Stomach (tissue), 4 donors: ENCODE data around the gene ZFHX3.

Experiments used
- EP300 ChIP-seq: sonication (generic); formaldehyde crosslinking; IDR thresholded peaks from one replicate; pipeline ENCODE4 v1.6.1; 2017; ENCODE audit warnings: antibody characterized with exemption
- POLR2A ChIP-seq, 4 donors: fragments of 450-650 bp; IDR thresholded peaks; one replicate each; pipeline ENCODE4 v1.6.1; 2016; ENCODE audit warnings: antibody characterized with exemption in 4 of 4, control low read depth in 2 of 4, mild to moderate bottlenecking in 1 of 4, moderate library complexity in 1 of 4
- POLR2AphosphoS5 ChIP-seq, 3 donors: sonication (generic); formaldehyde crosslinking; IDR thresholded peaks; one replicate each; pipeline ENCODE4 v1.6.1; 2016; ENCODE audit warnings: antibody characterized with exemption in 3 of 3

DNA sequence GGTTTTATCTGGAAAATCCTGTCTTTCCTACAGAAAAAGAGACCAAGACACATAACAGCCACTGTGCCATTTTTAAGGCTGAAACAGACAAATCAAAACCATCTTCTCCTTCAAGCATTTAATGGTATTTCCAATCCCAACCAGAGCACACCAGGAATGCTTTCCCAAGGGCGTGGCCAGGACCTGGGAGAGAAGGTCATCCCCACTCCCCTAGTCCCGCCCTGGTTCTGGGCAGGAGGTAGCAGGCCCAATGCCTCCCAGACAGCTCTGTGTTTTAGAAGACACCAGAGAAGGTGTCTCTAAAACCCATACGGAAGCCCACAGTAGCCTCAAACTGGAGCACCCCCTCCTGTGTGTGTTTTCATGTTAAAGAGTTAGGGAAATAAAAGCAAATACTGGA, 214.4 kb downstream of the ZFHX3 start:
- TF ChIP-seq POLR2A (IDR thresholded peaks at IDR 0.05) = no peak
- TF ChIP-seq POLR2AphosphoS5 (IDR thresholded peaks at IDR 0.05) = no peak
- TF ChIP-seq EP300 = no peak
